Mesenchymal stem cell (in vitro differentiated cells and primary cell): Measurements from ENCODE around the gene CROCC.

ENCODE experiments used
- DNase-seq: peaks from one replicate; pipeline ENCODE4 v3.0.0-alpha.2; 2013
- H2AFZ ChIP-seq: one replicate; pipeline ENCODE4 v1.6.1; 2013; ENCODE audit warnings: low read depth, mild to moderate bottlenecking, control low read depth, inconsistent platforms, low read length, moderate library complexity
- H2AK5ac ChIP-seq: 2 replicates; pipeline ENCODE4 v1.6.1; 2013; ENCODE audit warnings: low read length, moderate library complexity, mild to moderate bottlenecking, inconsistent platforms; ENCODE audit not compliant: severe bottlenecking
- H2BK120ac ChIP-seq: one replicate; pipeline ENCODE4 v1.6.1; 2013; ENCODE audit warnings: low read depth, mild to moderate bottlenecking, inconsistent platforms, low read length, moderate library complexity
- H2BK12ac ChIP-seq, 2 experiments: one replicate each; pipeline ENCODE4 v1.6.1; 2013; ENCODE audit warnings: inconsistent platforms in 2 of 2, low read length in 2 of 2, mild to moderate bottlenecking in 2 of 2, moderate library complexity in 2 of 2, control low read depth in 1 of 2
- H2BK15ac ChIP-seq: one replicate; pipeline ENCODE4 v1.6.1; 2013; ENCODE audit warnings: mild to moderate bottlenecking, low read depth, inconsistent platforms; ENCODE audit not compliant: poor library complexity, severe bottlenecking
- H2BK5ac ChIP-seq: 2 replicates; pipeline ENCODE4 v1.6.1; 2013; ENCODE audit warnings: low read depth, mild to moderate bottlenecking, low read length, control low read depth, inconsistent platforms; ENCODE audit not compliant: poor library complexity, severe bottlenecking
- H3K14ac ChIP-seq, 2 experiments: one replicate each; pipeline ENCODE4 v1.6.1; 2013; ENCODE audit warnings: inconsistent platforms in 2 of 2, low read length in 2 of 2, control low read depth in 1 of 2, mild to moderate bottlenecking in 1 of 2, moderate library complexity in 1 of 2
- H3K18ac ChIP-seq, 2 experiments: one replicate each; pipeline ENCODE4 v1.6.1; 2013; ENCODE audit warnings: inconsistent platforms in 2 of 2, low read length in 2 of 2, control low read depth in 1 of 2, low read depth in 1 of 2, mild to moderate bottlenecking in 1 of 2
- H3K23ac ChIP-seq, 2 experiments: one replicate each; pipeline ENCODE4 v1.6.1; 2013; ENCODE audit warnings: inconsistent platforms in 2 of 2, low read length in 2 of 2, mild to moderate bottlenecking in 2 of 2, moderate library complexity in 2 of 2, control low read depth in 1 of 2
- H3K27ac ChIP-seq: 2 replicates; pipeline ENCODE4 v1.5.1; 2013; ENCODE audit warnings: mild to moderate bottlenecking, moderate library complexity, low read length, control low read depth, inconsistent platforms; ENCODE audit not compliant: poor library complexity, severe bottlenecking
- H3K27me3 ChIP-seq, 2 experiments: 2 replicates each; pipeline versions ENCODE4 v1.6.1 to v1.7.0; 2013; ENCODE audit warnings: low read length in 2 of 2, mild to moderate bottlenecking in 2 of 2, moderate library complexity in 2 of 2, control low read depth in 1 of 2, inconsistent platforms in 1 of 2; ENCODE audit not compliant: control insufficient read depth in 1 of 2, insufficient read depth in 1 of 2
- H3K36me3 ChIP-seq, 2 experiments: 2 replicates each; pipeline versions ENCODE4 v1.6.1 to v1.7.0; 2013; ENCODE audit warnings: low read length in 2 of 2, control low read depth in 1 of 2, inconsistent platforms in 1 of 2, low read depth in 1 of 2, mild to moderate bottlenecking in 1 of 2; ENCODE audit not compliant: insufficient read depth in 2 of 2, control insufficient read depth in 1 of 2
- H3K4ac ChIP-seq, 2 experiments: one replicate each; pipeline ENCODE4 v1.6.1; 2013; ENCODE audit warnings: inconsistent platforms in 2 of 2, low read length in 2 of 2, mild to moderate bottlenecking in 2 of 2, moderate library complexity in 2 of 2, control low read depth in 1 of 2, low read depth in 1 of 2
- H3K4me1 ChIP-seq: 2 replicates; pipeline ENCODE4 v1.6.1; 2013; ENCODE audit warnings: low read depth, low read length, control low read depth; ENCODE audit not compliant: control insufficient read depth, insufficient read depth
- H3K4me2 ChIP-seq: 2 replicates; pipeline ENCODE4 v1.6.1; 2013; ENCODE audit warnings: low read length, mild to moderate bottlenecking, inconsistent platforms; ENCODE audit not compliant: poor library complexity, severe bottlenecking
- H3K4me3 ChIP-seq, 2 experiments: 2 replicates each; pipeline versions ENCODE4 v1.5.1 to v1.7.0; 2013; ENCODE audit warnings: low read length in 2 of 2, mild to moderate bottlenecking in 2 of 2, control low read depth in 1 of 2, low read depth in 1 of 2; ENCODE audit not compliant: insufficient read depth in 1 of 2
- H3K79me1 ChIP-seq: replicated peaks from 2 replicates; pipeline ENCODE4 v1.6.1; 2013; ENCODE audit warnings: mild to moderate bottlenecking, control low read depth, low read length, inconsistent platforms; ENCODE audit not compliant: poor library complexity, severe bottlenecking
- H3K9ac ChIP-seq: 2 replicates; pipeline ENCODE4 v1.7.0; 2013; ENCODE audit warnings: mild to moderate bottlenecking, low read length, moderate library complexity
- H3K9me3 ChIP-seq: 2 replicates; pipeline ENCODE4 v1.7.0; 2013; ENCODE audit warnings: mild to moderate bottlenecking, low read length; ENCODE audit not compliant: control insufficient read depth
- H4K8ac ChIP-seq: one replicate; pipeline ENCODE4 v1.6.1; 2013; ENCODE audit warnings: inconsistent platforms, mild to moderate bottlenecking, low read length, moderate library complexity
- H4K91ac ChIP-seq: one replicate; pipeline ENCODE4 v1.6.1; 2013; ENCODE audit warnings: mild to moderate bottlenecking, low read length, inconsistent platforms
- WGBS: methylation state at CpG from one replicate; pipeline ENCODE4 v1.1.7; 2013; ENCODE audit warnings: mixed read lengths; 5-methylcytosine and 5-hydroxymethylcytosine counted together

Gene CROCC

GRCh38 chr1:16996845-16997244, 75.1 kb downstream of the CROCC start:
- no peak overlapping the region for H3K4me2 ChIP-seq
- no peak overlapping the region for H2BK15ac ChIP-seq
- H3K36me3 ChIP-seq, result peaks cover 33 to 97% of the 10 kb centered on the region in 2 experiments
- H3K79me1 ChIP-seq, result peaks cover 46% of the 10 kb centered on the region
- H2BK120ac ChIP-seq, result no peak overlapping the region
- H3K4me1 ChIP-seq, result peaks cover 1% of the 10 kb centered on the region
- WGBS, result 97% methylated on average over 14 of the region's 14 CpGs
- H2AK5ac ChIP-seq, result no peak overlapping the region
- no peak overlapping the region for H3K4me3 ChIP-seq
- no peak overlapping the region for H3K4ac ChIP-seq
- no peak overlapping the region for H2BK5ac ChIP-seq
- no peak overlapping the region for H3K18ac ChIP-seq
- no peak overlapping the region for H3K23ac ChIP-seq
- no peak overlapping the region for H4K91ac ChIP-seq
- no peak for DNase-seq
- no peak overlapping the region for H3K9ac ChIP-seq
- no peaks in the 10 kb centered on the region for H3K27me3 ChIP-seq
- no peak overlapping the region for H2BK12ac ChIP-seq
- H3K27ac ChIP-seq, result no peak overlapping the region
- H3K14ac ChIP-seq, result no peak overlapping the region
- no peak overlapping the region for H2AFZ ChIP-seq
- no peak overlapping the region for H4K8ac ChIP-seq
- H3K9me3 ChIP-seq, result no peaks in the 10 kb centered on the region

DNA sequence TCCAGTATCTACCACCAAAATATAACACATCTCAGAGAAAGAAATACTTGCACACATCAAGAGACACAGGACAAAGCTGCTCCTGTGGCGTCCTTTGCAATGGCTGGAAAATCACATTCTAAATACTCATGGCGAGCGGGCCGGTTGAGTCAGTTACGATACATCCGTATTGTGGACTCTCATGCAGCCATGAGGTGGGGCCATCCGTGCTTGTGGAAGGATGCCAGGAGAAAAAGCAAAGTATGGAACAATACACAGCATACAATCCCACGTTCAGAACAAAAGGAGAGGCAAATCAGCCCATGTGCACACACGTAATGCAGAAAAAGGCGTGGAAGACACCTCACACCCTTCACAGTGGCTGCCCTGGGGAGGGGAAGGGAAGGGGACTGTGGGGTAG, 76.9 kb downstream of the CROCC start:
- Histone ChIP-seq H3K18ac (no peak overlapping the region), H4K8ac (peak overlapping the region; percentile 21), H3K27ac (no peak overlapping the region), H3K4me1 (peaks cover 1% of the 10 kb centered on the region), H3K4ac (no peak overlapping the region), H3K79me1 (peaks cover 52% of the 10 kb centered on the region), H4K91ac (no peak overlapping the region), H3K23ac (no peak overlapping the region), H2BK5ac (no peak overlapping the region), H3K9ac (no peak overlapping the region), H2BK12ac (no peak overlapping the region), H3K4me3 (no peak overlapping the region), H2AK5ac (no peak overlapping the region), H3K4me2 (no peak overlapping the region), H3K27me3 (no peaks in the 10 kb centered on the region), H3K36me3 (peaks cover 46 to 95% of the 10 kb centered on the region in 2 experiments), H3K9me3 (no peaks in the 10 kb centered on the region), H3K14ac (no peak overlapping the region), H2BK120ac (no peak overlapping the region), H2BK15ac (no peak overlapping the region), H2AFZ (no peak overlapping the region)
- WGBS, result 98% methylated on average over 8 of the region's 10 CpGs
- DNase-seq, result no peak

GRCh38 chr1:16999863-17000262, 78.1 kb downstream of the CROCC start:
- Histone ChIP-seq H3K18ac (no peak overlapping the region), H3K4me2 (no peak overlapping the region), H3K4ac (no peak overlapping the region), H3K9me3 (no peaks in the 10 kb centered on the region), H3K9ac (no peak overlapping the region), H2AFZ (no peak overlapping the region), H3K27me3 (no peaks in the 10 kb centered on the region), H3K4me3 (no peak overlapping the region), H3K36me3 (peaks cover 54 to 94% of the 10 kb centered on the region in 2 experiments), H3K23ac (no peak overlapping the region), H3K14ac (no peak overlapping the region), H2BK15ac (no peak overlapping the region), H3K4me1 (peaks cover 4% of the 10 kb centered on the region), H2BK120ac (no peak overlapping the region), H2BK5ac (no peak overlapping the region), H4K8ac (no peak overlapping the region), H4K91ac (no peak overlapping the region), H3K79me1 (peaks cover 49% of the 10 kb centered on the region), H2BK12ac (no peak overlapping the region), H3K27ac (no peak overlapping the region), H2AK5ac (no peak overlapping the region)
- WGBS, result 92% methylated on average over 5 of the region's 8 CpGs
- no peak for DNase-seq

DNA sequence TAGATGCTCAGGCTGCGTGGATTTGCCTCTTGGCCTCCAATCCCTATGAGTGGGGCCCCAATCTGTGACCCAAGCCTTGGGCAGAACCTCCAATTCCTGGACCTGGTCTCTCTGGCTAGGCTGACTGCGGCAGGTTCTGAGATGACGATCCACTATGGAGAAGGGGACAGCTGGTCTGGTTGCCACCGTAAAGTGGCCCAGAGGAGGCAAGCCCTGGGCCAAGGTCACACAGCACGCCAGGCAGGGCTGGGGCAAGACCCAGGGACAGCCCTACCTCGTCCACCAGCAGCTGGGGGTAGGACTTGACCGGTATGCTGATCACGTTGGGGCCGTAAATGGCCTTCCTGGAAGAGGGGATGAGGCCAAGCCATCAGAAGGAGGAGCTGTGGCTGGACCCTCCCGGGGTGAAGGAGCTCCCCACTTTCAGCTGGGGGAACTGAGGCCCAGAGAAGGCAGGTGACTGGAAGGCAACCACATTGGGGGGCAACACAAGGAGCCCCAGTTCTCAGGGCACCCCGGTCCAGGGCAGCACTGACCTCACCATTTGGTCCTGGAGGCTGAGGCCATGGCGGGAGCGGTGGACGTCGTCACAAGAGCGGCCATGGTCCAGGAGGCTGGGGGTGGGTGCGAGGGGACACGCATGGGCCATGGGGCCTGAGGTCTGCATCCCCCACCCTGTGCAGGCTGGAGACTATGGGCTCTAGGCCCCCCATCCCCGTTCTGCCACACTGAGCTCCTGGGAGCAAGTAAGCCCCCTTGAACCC, 80.2 kb downstream of the CROCC start:
- Histone ChIP-seq H3K23ac (no peak overlapping the region), H3K4ac (no peak overlapping the region), H2AFZ (no peak overlapping the region), H3K9ac (no peak overlapping the region), H3K36me3 (peaks cover 53 to 92% of the 10 kb centered on the region in 2 experiments), H2BK120ac (no peak overlapping the region), H2BK15ac (no peak overlapping the region), H3K27ac (no peak overlapping the region), H3K27me3 (no peaks in the 10 kb centered on the region), H4K91ac (no peak overlapping the region), H3K4me1 (peaks cover 5% of the 10 kb centered on the region), H3K4me2 (no peak overlapping the region), H2AK5ac (no peak overlapping the region), H2BK12ac (no peak overlapping the region), H4K8ac (no peak overlapping the region), H3K18ac (no peak overlapping the region), H3K4me3 (no peak overlapping the region), H3K14ac (no peak overlapping the region), H2BK5ac (no peak overlapping the region), H3K79me1 (peaks cover 42% of the 10 kb centered on the region), H3K9me3 (no peaks in the 10 kb centered on the region)
- WGBS, result 98% methylated on average over 19 of the region's 19 CpGs
- no peak for DNase-seq
